ENCODE results near the gene CERKL.

Gene CERKL

DNA sequence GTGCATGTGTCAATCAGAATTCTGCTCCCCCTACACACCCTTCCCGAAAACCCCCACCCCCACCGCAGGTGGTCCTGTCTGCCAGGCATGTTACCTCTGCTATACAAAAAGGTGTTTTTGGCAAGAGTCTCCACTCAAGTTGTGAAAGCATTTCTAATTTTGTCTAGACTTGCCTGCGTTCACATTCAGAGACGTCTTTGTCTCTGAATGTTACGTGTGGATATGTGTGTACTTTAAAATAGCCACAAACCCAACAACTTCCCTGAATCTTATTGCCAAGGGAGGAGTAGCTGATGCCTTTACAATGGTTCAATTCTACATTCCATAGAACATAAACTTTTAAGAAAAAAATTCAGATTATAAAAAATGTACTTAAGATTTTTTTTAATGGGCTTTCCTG, 133.1 kb downstream of the CERKL start:
- DNase-seq, result no peak

DNA sequence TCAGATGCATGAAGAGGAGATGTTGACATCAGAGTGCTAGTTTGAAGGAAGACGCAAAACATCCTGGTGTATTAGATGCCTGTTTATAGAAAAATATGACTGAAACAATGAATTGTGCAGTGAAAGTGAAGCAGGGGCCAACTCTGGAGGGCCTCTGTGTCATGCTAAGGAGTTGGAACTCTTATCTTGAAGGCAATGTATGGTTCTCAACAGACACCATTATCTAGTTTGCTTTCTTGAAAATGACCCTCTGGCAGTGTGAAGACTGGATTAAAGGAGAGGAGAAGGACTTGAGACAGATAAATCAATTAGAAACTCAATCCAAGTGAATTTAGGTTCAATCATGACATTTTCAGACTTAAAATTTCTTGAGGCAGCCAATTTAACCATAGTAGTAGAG, 136.7 kb downstream of the CERKL start:
- DNase-seq, result no peak

DNA sequence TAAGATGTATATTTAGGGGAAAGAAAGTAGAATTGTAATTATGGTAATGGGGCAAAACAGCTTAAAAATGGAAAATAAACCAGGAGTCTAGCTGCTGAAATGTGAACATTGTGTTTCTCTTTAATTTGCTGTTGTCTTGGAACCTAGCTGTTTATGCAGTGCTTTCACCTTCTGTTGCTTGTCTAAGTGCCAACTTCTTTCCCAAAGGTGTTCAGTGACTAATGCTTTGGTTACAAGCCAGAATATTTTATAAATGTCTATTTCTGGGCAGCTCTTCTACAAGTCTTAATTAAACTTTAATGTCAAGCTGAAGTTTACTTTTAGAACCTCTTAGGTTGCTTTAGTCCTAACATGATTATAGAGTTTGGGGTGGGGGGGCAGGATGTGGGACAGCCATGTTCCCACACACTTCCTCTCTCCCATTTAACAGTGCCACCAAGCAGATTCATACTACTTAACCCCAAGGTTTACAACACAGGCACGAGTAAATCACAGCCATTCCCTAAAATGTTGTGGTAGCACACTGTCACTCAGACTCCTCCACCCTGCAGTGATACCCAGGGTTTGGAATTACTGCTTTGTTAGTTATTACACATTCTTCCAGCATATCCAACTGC, 139.1 kb downstream of the CERKL start:
- DNase-seq, result no peak

DNA sequence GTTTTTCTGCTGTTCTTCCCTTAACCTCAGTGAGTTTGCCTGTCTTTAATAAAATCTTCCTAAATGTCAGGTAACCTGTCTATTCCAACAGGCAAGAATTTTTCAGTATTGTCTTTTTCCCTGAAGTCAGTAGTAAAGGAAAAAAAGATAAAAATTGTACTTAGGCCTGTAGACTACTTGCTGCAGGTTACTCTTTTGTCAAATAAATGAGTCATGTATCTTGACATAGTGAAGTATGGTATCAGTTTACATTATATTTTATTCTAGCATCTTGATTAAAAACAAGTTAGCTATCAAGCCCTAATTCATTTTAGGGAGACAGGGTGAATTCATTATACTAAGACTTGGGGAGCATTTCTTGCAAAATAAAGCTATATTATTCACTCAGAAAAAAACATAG, 139.9 kb downstream of the CERKL start:
- DNase-seq, result no peak

DNA sequence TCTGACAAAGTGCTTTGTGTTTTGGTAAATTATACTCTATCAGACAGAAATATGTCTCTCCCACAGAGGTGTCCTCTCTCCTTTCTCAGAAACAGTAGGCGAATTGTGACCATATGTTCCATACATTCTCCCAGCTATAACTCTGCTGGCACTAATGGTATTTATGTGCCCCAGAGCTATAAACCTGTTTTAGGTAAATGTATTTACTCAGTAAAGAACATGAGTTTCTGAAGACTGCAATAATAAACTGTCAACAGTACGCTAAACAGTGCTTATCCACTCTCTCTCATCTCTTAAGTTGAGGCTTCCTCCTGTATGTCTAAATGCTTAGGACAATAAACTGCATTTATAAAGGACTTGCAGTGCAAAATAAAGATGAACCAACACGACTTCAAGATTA, 141.2 kb downstream of the CERKL start:
- no peak for DNase-seq

DNA sequence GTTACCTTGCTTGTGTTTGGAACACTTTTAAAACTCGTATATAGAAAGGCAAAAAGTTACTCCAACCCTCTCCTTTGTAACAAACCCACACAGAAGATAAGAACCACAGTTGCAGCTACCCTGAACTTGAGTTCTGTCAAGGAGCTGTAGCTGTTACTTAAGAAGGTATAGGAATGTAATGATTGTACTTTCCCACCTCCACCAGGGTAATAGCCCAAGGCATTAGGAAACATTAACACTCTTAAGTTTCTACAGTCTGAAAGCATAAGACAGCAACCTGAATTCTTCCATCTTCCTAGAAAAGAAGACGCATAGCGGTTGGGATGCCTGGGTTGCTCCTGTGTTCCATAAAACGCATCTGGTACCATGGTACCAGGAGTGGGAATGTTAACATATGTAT, 156.7 kb downstream of the CERKL start:
- no peak for DNase-seq

DNA sequence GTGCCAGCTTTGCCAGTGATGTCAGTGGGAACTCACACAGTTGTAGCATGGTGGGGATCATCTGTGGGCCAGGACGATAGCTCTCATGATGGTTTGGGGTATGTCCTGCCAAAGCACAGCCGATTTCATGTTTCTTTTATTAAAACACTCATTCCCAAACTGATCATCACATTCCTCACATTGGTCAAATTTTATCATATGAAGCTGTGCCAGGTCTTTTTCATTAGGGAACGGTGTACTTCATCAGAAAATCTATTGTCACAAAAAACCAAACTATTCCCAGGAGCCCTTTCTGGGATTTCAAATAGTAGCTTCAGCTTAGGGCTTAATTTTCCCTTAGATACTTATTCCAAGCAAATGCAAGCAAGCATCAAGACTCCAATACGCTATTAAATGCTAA, 157.7 kb downstream of the CERKL start:
- no peak for DNase-seq
